Measurements from ENCODE around the gene OR2J2. TPM values are rescaled to one million over a fixed set of nuclear protein-coding genes. Genes with fewer than 3 reads are reported as not detected.
"Not testable (repeated sequence)": the region's sequence is repeated elsewhere in the genome, so short reads cannot be mapped to it uniquely, and the experiment has no call there.

Gene OR2J2
- total RNA-seq, 4 donors from 2014 or later: not detected

DNA sequence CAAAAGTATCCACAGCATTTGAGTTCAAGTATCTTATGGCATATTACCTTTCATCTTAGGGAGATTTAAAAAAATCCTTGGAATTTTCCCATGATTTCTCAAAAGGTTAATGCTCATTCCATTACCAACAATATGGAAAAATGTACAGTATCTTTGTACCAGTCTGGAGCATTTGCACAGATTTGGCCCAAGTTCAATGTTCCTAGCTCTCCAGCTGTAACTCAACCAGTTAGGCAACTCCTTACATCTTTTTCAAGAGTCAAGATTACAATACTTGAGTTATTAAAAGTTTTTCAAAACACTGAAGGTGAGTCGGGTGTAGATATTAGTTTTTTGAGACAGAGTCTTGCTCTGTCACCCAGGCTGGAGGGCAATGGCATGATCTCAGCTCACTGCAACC lies 1.0 kb downstream of the OR2J2 start:
- Histone ChIP-seq H3K9me3 (no peaks in the 10 kb centered on the region), H3K4me3 (no peak overlapping the region), H3K27ac (no peak overlapping the region), H3K4me1 (no peaks in the 10 kb centered on the region), H3K36me3 (no peaks in the 10 kb centered on the region), H3K27me3 (no peaks in the 10 kb centered on the region)
- DNase-seq: no peak
- TF ChIP-seq, protein P1, sequence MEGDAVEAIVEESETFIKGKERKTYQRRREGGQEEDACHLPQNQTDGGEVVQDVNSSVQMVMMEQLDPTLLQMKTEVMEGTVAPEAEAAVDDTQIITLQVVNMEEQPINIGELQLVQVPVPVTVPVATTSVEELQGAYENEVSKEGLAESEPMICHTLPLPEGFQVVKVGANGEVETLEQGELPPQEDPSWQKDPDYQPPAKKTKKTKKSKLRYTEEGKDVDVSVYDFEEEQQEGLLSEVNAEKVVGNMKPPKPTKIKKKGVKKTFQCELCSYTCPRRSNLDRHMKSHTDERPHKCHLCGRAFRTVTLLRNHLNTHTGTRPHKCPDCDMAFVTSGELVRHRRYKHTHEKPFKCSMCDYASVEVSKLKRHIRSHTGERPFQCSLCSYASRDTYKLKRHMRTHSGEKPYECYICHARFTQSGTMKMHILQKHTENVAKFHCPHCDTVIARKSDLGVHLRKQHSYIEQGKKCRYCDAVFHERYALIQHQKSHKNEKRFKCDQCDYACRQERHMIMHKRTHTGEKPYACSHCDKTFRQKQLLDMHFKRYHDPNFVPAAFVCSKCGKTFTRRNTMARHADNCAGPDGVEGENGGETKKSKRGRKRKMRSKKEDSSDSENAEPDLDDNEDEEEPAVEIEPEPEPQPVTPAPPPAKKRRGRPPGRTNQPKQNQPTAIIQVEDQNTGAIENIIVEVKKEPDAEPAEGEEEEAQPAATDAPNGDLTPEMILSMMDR (IDR thresholded peaks at IDR 0.05): no peak
- TF ChIP-seq POLR2A (IDR thresholded peaks at IDR 0.05): no peak

DNA sequence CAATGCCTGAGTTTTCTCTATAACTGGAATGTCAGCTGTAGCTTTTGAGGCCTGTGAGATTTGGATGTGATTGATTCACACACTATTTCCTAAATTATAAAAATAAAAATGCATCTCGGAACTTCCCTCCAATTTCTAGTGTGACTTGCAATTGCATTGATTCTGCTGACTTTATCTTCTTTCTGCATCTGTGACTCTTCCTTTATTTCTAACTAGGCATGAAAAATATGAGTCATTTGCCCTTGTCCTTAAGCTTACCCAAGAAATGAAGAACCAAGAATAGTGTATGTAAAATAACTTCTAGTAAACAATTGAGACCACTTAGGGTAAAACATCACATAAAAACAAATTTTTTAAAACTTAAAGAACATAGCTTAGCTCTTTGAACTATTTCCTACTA lies 12.9 kb downstream of the OR2J2 start:
- no peak overlapping the region for H3K4me3 ChIP-seq
- no peaks in the 10 kb centered on the region for H3K9me3 ChIP-seq
- no peaks in the 10 kb centered on the region for H3K27me3 ChIP-seq
- H3K27ac ChIP-seq: no peak overlapping the region
- H3K36me3 ChIP-seq: no peaks in the 10 kb centered on the region
- H3K4me1 ChIP-seq: no peaks in the 10 kb centered on the region
- DNase-seq: no peak
- TF ChIP-seq, protein P1 (IDR thresholded peaks at IDR 0.05): no peak
- no peak for TF ChIP-seq POLR2A (IDR thresholded peaks at IDR 0.05)

DNA sequence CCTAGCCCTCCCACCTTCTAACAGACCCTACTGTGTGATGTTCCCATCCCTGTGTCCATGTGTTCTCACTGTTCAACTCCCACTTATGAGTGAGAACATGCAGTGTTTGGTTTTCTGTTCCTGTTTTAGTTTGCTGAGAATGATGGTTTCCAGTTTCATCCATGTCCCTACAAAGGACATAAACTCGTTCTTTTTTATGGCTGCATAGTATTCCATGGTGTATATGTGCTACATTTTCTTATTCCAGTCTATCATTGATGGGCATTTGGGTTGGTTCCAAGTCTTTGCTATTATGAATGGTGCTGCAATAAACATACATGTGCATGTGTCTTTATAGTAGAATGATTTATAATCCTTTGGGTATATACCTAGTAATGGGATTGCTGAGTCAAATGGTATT lies 18.0 kb downstream of the OR2J2 start:
- H3K4me3 ChIP-seq, DNase-seq, H3K9me3 ChIP-seq, H3K27me3 ChIP-seq, H3K36me3 ChIP-seq, H3K4me1 ChIP-seq, H3K27ac ChIP-seq: not testable (repeated sequence)

DNA sequence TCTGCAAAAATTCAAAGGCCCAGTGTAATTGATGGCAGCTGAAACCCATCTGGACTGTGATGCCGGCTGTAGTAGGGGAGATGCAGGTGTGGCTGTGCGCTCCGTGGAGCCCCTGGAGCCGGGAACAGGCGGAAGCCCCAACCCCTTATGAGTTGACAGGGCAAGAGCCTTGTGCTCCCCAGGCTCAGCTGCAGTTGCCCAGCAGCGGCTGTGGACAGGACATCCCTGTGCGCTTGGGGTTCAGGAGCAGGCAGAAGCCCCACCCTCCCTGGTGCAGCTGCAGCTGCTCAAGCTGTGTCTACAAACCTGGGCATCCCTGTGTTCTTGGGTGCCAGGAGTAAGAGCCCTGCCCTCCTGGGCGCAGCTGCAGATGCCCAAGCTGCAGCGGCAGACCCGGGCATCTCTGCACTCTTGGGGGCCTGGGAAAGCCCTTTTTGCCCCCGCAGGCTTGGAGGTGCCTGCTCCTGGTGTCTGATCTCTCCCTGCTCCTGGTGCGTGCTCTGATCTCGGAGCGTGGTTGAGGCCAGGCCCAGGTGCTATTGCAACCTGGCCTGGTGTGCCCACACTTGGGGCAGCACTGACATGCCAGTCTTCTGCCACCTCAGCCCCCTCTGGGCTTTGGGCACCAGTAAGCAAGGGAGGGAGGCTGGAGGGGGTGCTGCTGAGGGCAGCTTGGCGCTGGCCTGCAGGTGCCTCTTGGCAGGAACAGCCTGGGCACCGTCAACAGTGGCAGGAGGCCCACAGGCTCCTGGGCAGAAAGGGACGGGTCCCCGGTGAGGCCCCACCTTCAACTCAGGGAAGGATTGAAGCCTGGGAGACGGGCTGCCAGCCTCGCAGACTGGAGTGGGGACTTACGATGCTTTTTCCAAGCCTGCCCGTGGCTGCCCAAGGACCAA lies 30.3 kb downstream of the OR2J2 start:
- Histone ChIP-seq H3K4me1 (no peaks in the 10 kb centered on the region), H3K27me3 (no peaks in the 10 kb centered on the region), H3K4me3 (no peak overlapping the region), H3K27ac (no peak overlapping the region), H3K9me3 (no peaks in the 10 kb centered on the region), H3K36me3 (no peaks in the 10 kb centered on the region)
- no peak for DNase-seq
- no peak for TF ChIP-seq POLR2A (IDR thresholded peaks at IDR 0.05)
- TF ChIP-seq, protein P1 (IDR thresholded peaks at IDR 0.05): no peak

DNA sequence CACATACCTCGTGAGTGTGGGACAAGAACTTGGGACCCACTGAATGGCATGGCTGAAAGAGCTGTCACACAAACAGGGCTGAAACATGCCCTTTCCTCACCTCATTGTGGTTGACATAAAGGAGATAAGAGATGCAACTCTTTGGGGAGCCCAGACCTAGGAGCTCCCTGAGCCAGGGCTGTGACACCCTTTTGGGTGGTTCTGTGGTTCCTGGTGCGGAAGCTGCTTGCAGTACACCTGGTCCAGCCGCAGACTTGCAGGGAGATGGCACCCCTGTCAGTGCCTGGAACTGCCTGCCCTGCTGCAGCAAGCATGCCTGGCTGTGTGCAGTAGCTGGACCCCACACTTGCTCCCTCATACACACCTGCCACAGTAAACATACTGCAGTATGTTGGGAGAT lies 31.3 kb downstream of the OR2J2 start:
- Histone ChIP-seq H3K27ac (no peak overlapping the region), H3K9me3 (no peaks in the 10 kb centered on the region), H3K4me3 (no peak overlapping the region), H3K36me3 (no peaks in the 10 kb centered on the region), H3K4me1 (no peaks in the 10 kb centered on the region), H3K27me3 (no peaks in the 10 kb centered on the region)
- TF ChIP-seq, protein P1 (IDR thresholded peaks at IDR 0.05): no peak
- TF ChIP-seq POLR2A (IDR thresholded peaks at IDR 0.05): no peak
- DNase-seq: no peak

DNA sequence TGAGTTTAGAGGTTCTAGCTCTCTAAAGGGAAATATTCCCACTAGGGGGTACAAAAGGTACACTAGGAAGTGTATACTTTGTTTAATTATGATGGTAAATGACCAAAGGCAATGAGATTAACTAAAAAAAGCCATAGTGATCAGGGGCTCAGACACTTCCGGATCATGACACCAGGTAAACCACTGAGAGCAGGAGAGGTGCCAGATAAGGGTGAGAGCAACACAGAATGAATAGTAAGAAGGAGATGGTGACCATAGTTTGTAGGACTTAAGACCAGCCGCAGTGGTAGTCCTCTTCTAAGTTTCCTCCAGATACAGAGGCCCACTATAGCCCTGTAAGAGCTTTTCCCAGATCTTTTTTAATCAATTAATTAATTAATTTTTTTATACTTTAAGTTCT lies 40.8 kb downstream of the OR2J2 start:
- TF ChIP-seq, protein P1 (IDR thresholded peaks at IDR 0.05): no peak
- no peak for TF ChIP-seq POLR2A (IDR thresholded peaks at IDR 0.05)
- no peak for DNase-seq
- H3K36me3 ChIP-seq: no peaks in the 10 kb centered on the region
- H3K9me3 ChIP-seq: no peaks in the 10 kb centered on the region
- H3K27ac ChIP-seq: no peak overlapping the region
- H3K27me3 ChIP-seq: no peaks in the 10 kb centered on the region
- H3K4me3 ChIP-seq: no peak overlapping the region
- no peaks in the 10 kb centered on the region for H3K4me1 ChIP-seq

All from Peyer's patch (tissue), 4 donors.